Sigmoid colon (tissue), 4 donors: Measurements from ENCODE around the gene SPINT1.

Experiments
- CTCF ChIP-seq, 4 experiments: fragments of 450-650 bp in 3 of 4; fragments of 200-600 bp in 1 of 4; IDR thresholded peaks; one replicate each; pipeline ENCODE4 v1.5.1; 2016 to 2019; ENCODE audit warnings: antibody characterized with exemption in 4 of 4, mild to moderate bottlenecking in 3 of 4, moderate library complexity in 2 of 4
- EP300 ChIP-seq, 4 donors: sonication (generic); formaldehyde crosslinking; IDR thresholded peaks; one replicate each; pipeline ENCODE4 v1.6.1; 2017; ENCODE audit warnings: antibody characterized with exemption in 4 of 4
- POLR2A ChIP-seq, 2 donors: fragments of 450-650 bp; IDR thresholded peaks; one replicate each; pipeline ENCODE4 v1.6.1; 2016; ENCODE audit warnings: antibody characterized with exemption in 2 of 2, mild to moderate bottlenecking in 2 of 2, moderate library complexity in 2 of 2
- POLR2AphosphoS5 ChIP-seq, 4 donors: sonication (generic); formaldehyde crosslinking; IDR thresholded peaks; one replicate each; pipeline ENCODE4 v1.6.1; 2017; ENCODE audit warnings: antibody characterized with exemption in 4 of 4

DNA sequence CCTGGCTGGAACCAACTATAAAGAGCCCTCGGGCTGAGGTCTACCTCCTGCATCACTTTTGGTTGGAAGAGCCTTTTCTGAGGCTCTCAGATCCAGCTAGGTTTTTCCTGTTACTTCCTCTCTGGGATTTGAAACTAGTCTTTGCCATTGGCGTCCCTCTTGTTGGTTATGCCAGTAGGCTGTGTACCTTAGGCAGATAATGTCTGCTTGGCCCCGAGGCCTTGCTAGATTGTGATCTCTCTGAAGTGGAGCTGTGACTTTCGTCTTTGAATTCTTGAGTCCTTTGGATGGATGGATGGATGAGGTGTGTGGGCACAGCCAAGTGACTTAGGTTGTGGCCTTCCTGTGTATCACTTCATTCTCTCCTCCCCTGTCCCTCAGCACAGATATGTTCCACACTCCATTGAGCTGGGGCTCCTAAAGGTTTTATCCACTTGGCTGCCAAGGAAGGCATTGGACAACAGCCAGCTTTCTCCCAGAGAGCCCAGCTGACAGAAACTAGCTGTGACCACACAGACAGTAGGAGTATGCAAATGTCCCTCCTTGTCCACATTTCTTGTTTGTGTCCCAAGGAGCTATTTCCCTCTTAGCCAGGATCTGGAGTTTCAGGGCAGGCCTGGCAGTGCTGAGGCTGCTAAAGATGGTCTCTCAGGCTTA lies 28.7 kb upstream of the SPINT1 start:
- TF ChIP-seq POLR2AphosphoS5 (IDR thresholded peaks at IDR 0.05), result no peak
- TF ChIP-seq CTCF (IDR thresholded peaks at IDR 0.05), result no peak
- TF ChIP-seq POLR2A (IDR thresholded peaks at IDR 0.05), result no peak
- no peak for TF ChIP-seq EP300 (IDR thresholded peaks at IDR 0.05)
